Measurements from ENCODE around the gene FCN2.
"Not testable (repeated sequence)": the region's sequence is repeated elsewhere in the genome, so short reads cannot be mapped to it uniquely, and the experiment has no call there.

FCN2 gene

DNA sequence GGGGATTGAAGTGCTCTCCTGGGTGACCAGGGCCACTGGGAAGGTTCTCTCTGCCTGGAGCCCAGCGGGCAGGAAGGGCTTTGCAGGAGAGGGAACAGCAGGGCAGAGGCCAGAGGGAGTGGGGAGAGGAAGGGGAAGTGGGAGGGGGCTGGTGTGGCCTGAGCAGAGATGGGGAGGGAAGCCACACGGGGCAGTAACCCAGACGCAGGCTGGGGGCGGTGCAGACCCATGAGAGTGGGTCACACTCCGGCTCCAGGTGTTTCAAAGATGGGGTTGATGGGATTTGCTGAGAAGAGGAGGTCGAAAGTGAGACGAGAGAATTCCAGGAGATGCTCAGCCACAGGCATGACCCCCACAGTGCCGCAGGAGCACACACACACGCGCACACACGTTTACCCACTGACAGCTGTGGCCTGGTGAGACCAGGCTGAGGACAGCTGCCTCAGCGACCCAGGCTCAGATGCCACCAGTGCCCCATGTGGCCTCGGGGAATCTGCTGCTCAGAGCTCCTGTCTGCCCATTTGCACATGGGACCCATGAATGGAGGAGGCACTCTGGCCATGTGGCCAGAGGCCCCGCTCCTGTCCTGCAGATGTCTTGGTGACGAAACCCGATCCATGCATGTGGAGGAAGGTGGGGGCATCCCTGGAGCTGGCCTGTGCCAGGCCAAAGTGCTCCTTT, 32.7 kb upstream of the FCN2 start:
- H3K9me3 ChIP-seq (ENCODE audit: control insufficient read depth, insufficient read depth, low read length), result peaks cover 4% of the 10 kb centered on the region
- H3K4me3 ChIP-seq (ENCODE audit: low read length), result no peak overlapping the region
- H3K27ac ChIP-seq (ENCODE audit: low read length), result no peak overlapping the region
- no CpG with 5 or more reads among the region's 16 CpGs for WGBS (ENCODE audit: insufficient coverage, insufficient read length)
- DNase-seq (ENCODE audit: low read depth, low spot score), result no peak
- no peaks in the 10 kb centered on the region for H3K4me1 ChIP-seq (ENCODE audit: control insufficient read depth, insufficient read depth, low read length)
- H3K36me3 ChIP-seq (ENCODE audit: control insufficient read depth, insufficient read depth, low read length), result no peaks in the 10 kb centered on the region
- 0 out of 2 replicates have a peak, but pooled peaks cover 2% of the 10 kb centered on the region for H3K27me3 ChIP-seq (ENCODE audit: control insufficient read depth, insufficient read depth, low read length)

DNA sequence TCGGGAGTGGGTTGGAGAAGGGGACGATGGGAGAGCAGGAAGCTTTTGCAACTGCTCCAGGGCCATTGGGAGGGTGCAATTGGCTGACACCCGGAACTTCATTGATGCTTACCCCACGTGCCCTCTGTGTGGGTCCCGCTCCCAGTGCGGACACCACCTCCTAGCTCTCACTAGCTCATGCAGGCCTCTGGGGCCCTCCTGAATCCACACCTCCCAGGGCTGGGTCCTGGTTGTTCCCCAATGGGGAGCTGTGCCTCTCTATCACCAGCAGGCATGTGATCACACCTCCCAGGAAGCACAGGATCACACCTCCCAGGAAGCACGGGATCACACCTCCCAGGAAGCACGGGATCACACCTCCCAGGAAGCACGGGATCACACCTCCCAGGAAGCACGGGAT, 32.1 kb upstream of the FCN2 start:
- no peak for DNase-seq (ENCODE audit: low read depth, low spot score)
- Histone ChIP-seq H3K4me1 (ENCODE audit: control insufficient read depth, insufficient read depth, low read length) (no peaks in the 10 kb centered on the region), H3K9me3 (ENCODE audit: control insufficient read depth, insufficient read depth, low read length) (peaks cover 4% of the 10 kb centered on the region), H3K27ac (ENCODE audit: low read length) (no peak overlapping the region), H3K4me3 (ENCODE audit: low read length) (no peak overlapping the region), H3K27me3 (ENCODE audit: control insufficient read depth, insufficient read depth, low read length) (0 out of 2 replicates have a peak, but pooled peaks cover 2% of the 10 kb centered on the region), H3K36me3 (ENCODE audit: control insufficient read depth, insufficient read depth, low read length) (no peaks in the 10 kb centered on the region)
- no CpG with 5 or more reads among the region's 10 CpGs for WGBS (ENCODE audit: insufficient coverage, insufficient read length)

DNA sequence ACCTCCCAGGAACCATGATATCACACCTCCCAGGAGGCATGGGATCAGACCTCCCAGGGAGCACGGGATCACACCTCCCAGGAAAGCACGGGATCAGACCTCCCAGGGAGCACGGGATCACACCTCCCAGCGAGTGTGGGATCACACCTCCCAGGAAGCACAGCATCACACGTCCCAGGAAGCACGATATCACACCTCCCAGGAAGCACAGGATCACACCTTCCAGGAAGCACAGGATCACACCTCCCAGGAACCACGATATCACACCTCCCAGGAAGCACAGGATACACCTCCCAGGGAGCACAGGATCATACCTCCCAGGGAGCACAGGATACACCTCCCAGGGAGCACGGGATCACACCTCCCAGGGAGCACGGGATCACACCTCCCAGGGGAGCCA, 30.0 kb upstream of the FCN2 start:
- Histone ChIP-seq H3K4me3 (ENCODE audit: low read length) (no peak overlapping the region), H3K9me3 (ENCODE audit: control insufficient read depth, insufficient read depth, low read length) (peaks cover 4% of the 10 kb centered on the region), H3K27ac (ENCODE audit: low read length) (no peak overlapping the region), H3K36me3 (ENCODE audit: control insufficient read depth, insufficient read depth, low read length) (no peaks in the 10 kb centered on the region), H3K4me1 (ENCODE audit: control insufficient read depth, insufficient read depth, low read length) (no peaks in the 10 kb centered on the region), H3K27me3 (ENCODE audit: control insufficient read depth, insufficient read depth, low read length) (0 out of 2 replicates have a peak, but pooled peaks cover 2% of the 10 kb centered on the region)
- no CpG with 5 or more reads among the region's 9 CpGs for WGBS (ENCODE audit: insufficient coverage, insufficient read length)
- no peak for DNase-seq (ENCODE audit: low read depth, low spot score)

DNA sequence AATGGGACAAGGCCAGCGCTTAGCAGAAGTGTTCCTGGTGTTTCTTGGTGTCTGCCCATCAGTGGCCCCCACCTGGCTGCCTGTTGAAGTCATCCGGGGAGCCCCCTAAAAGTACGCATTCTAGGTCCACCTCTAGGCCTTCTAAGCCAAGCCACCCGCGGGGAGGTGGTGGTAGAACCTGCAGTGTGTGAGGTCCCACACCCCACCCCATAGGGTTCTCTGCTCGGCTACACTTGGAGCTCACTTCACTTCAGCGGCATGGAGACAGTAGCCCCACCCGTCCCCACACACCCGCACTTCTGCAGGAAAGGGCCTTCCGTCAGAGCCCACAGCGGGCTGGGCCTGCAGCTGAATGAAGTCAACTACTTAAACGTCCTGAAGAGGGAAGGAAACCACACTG, 29.6 kb upstream of the FCN2 start:
- no peaks in the 10 kb centered on the region for H3K4me1 ChIP-seq (ENCODE audit: control insufficient read depth, insufficient read depth, low read length)
- WGBS (ENCODE audit: insufficient coverage, insufficient read length), result no CpG with 5 or more reads among the region's 12 CpGs
- DNase-seq (ENCODE audit: low read depth, low spot score), result no peak
- no peaks in the 10 kb centered on the region for H3K36me3 ChIP-seq (ENCODE audit: control insufficient read depth, insufficient read depth, low read length)
- peaks cover 4% of the 10 kb centered on the region for H3K9me3 ChIP-seq (ENCODE audit: control insufficient read depth, insufficient read depth, low read length)
- H3K27me3 ChIP-seq (ENCODE audit: control insufficient read depth, insufficient read depth, low read length), result 0 out of 2 replicates have a peak, but pooled peaks cover 2% of the 10 kb centered on the region
- H3K4me3 ChIP-seq (ENCODE audit: low read length), result no peak overlapping the region
- no peak overlapping the region for H3K27ac ChIP-seq (ENCODE audit: low read length)

DNA sequence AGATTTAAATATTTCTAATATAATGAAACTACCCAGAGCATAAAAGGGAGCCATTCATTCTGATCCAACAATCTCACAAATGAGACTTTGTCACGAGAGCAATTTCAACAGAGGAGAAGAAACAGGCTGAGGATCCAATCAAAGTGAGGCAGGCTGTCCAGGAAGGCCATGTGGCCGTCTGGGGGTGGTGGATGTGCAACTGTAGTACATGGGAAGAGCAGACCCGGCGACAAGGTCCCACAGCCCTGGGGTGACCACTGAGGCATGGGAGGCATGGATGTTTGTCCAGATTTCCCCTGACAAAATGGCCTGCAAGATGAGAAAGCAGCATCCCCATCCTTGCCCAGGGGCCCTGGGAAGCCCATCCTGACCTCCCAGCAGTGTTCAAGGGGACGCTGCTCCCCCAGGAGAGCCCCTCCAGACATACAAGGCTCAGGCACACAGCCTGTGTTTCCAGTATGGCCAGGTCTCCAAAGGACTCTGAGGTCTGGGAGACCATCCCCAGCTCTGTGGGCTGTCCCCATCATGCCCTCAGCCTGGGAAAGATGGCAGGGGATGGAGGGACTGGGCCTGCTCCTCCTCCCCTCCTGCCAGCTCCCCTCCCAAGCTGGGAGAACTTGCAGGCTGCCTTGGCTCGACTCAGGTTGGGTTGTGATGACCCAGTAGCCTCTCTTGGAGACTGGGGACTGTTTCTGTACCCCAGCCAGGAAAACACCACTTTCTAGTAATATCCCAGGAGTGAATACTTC, 27.5 kb upstream of the FCN2 start:
- Histone ChIP-seq H3K9me3 (ENCODE audit: control insufficient read depth, insufficient read depth, low read length) (peaks cover 4% of the 10 kb centered on the region), H3K4me1 (ENCODE audit: control insufficient read depth, insufficient read depth, low read length) (no peaks in the 10 kb centered on the region), H3K36me3 (ENCODE audit: control insufficient read depth, insufficient read depth, low read length) (no peaks in the 10 kb centered on the region), H3K27ac (ENCODE audit: low read length) (no peak overlapping the region), H3K27me3 (ENCODE audit: control insufficient read depth, insufficient read depth, low read length) (0 out of 2 replicates have a peak, but pooled peaks cover 2% of the 10 kb centered on the region), H3K4me3 (ENCODE audit: low read length) (no peak overlapping the region)
- no peak for DNase-seq (ENCODE audit: low read depth, low spot score)
- no CpG with 5 or more reads among the region's 6 CpGs for WGBS (ENCODE audit: insufficient coverage, insufficient read length)

DNA sequence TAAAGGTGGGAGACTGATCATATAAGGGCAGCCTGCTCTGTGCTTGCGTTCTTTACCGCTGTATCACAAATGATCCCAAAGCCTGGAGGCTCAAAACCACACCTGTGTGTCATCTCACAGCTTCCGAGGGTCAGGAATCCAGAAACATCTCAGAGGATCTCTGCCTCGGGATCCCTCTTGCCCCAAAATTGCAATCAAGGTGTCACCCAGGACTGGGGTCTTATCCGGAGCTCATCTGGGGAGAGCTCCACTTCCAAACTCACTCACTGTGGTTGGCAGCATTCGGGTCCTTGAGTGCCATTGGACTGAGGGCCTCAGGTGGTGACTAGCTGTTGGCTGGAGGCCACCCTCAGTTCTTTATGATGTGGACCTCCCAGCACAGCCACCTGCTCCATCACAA, 26.7 kb upstream of the FCN2 start:
- peaks cover 4% of the 10 kb centered on the region for H3K9me3 ChIP-seq (ENCODE audit: control insufficient read depth, insufficient read depth, low read length)
- no peak overlapping the region for H3K27ac ChIP-seq (ENCODE audit: low read length)
- H3K4me3 ChIP-seq (ENCODE audit: low read length), result no peak overlapping the region
- H3K36me3 ChIP-seq (ENCODE audit: control insufficient read depth, insufficient read depth, low read length), result no peaks in the 10 kb centered on the region
- no CpG with 5 or more reads among the region's 6 CpGs for WGBS (ENCODE audit: insufficient coverage, insufficient read length)
- H3K27me3 ChIP-seq (ENCODE audit: control insufficient read depth, insufficient read depth, low read length), result 0 out of 2 replicates have a peak, but pooled peaks cover 2% of the 10 kb centered on the region
- H3K4me1 ChIP-seq (ENCODE audit: control insufficient read depth, insufficient read depth, low read length), result no peaks in the 10 kb centered on the region
- DNase-seq (ENCODE audit: low read depth, low spot score), result no peak

DNA sequence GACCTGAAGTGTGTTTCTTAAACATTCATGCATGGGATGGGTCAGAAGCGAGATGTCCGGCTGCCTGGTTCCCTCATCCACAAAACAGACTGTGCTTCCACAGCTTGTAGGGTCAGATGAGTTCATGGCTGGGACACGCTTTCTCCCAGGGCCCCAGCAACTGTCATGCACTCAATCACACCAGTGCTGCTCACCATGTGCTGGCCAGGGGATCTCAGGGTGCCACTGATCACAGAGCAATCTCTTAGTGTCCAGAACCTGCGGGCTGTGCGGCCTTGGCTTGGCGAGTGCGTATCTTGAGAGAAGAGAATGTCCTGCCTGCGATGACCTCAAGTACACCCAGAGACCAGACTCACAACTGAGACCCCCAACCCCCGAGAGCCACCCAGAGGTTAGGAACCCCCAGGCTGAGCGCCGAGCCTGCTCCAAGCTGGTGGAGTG, 26.0 kb upstream of the FCN2 start:
- no peaks in the 10 kb centered on the region for H3K4me1 ChIP-seq (ENCODE audit: control insufficient read depth, insufficient read depth, low read length)
- peaks cover 4% of the 10 kb centered on the region for H3K9me3 ChIP-seq (ENCODE audit: control insufficient read depth, insufficient read depth, low read length)
- H3K27ac ChIP-seq (ENCODE audit: low read length), result no peak overlapping the region
- H3K4me3 ChIP-seq (ENCODE audit: low read length), result no peak overlapping the region
- no CpG with 5 or more reads among the region's 11 CpGs for WGBS (ENCODE audit: insufficient coverage, insufficient read length)
- DNase-seq (ENCODE audit: low read depth, low spot score), result no peak
- 0 out of 2 replicates have a peak, but pooled peaks cover 2% of the 10 kb centered on the region for H3K27me3 ChIP-seq (ENCODE audit: control insufficient read depth, insufficient read depth, low read length)
- no peaks in the 10 kb centered on the region for H3K36me3 ChIP-seq (ENCODE audit: control insufficient read depth, insufficient read depth, low read length)

DNA sequence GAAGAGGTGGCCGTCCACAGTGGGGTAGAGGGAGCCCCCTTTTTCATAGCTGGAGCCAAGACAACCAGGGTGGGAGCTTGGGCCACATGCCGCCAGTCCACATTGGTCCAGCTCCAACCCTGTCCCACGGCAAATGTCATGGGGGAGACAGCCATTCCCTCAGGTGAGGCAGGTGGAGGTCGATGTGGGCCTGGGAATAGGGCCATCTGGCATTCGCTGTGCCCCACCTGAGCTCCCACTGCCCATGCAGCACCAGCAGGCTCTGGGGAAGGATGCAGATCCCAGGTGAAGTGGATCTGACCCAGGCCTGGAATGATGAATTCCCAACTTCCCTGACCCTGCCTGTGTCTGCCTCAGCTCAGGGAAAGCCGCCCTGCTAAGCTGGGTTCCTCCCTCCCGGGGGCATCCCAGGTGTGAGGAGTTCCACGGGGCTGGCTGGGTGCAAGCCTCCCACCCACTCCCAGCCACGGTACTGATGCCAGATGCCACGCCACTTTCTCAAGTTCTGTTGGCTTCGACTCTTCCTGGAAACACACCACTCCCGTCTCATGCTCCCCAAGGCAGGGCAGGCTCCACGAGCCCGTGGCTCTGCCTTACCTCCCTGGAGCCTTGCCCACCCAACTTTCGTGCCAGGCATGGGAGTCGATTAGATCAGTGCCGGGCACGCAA, 25.2 kb upstream of the FCN2 start:
- H3K9me3 ChIP-seq (ENCODE audit: control insufficient read depth, insufficient read depth, low read length), result peaks cover 4% of the 10 kb centered on the region
- no peaks in the 10 kb centered on the region for H3K4me1 ChIP-seq (ENCODE audit: control insufficient read depth, insufficient read depth, low read length)
- H3K27ac ChIP-seq (ENCODE audit: low read length), result no peak overlapping the region
- WGBS (ENCODE audit: insufficient coverage, insufficient read length), result no CpG with 5 or more reads among the region's 18 CpGs
- no peak for DNase-seq (ENCODE audit: low read depth, low spot score)
- H3K36me3 ChIP-seq (ENCODE audit: control insufficient read depth, insufficient read depth, low read length), result no peaks in the 10 kb centered on the region
- 0 out of 2 replicates have a peak, but pooled peaks cover 2% of the 10 kb centered on the region for H3K27me3 ChIP-seq (ENCODE audit: control insufficient read depth, insufficient read depth, low read length)
- H3K4me3 ChIP-seq (ENCODE audit: low read length), result no peak overlapping the region

DNA sequence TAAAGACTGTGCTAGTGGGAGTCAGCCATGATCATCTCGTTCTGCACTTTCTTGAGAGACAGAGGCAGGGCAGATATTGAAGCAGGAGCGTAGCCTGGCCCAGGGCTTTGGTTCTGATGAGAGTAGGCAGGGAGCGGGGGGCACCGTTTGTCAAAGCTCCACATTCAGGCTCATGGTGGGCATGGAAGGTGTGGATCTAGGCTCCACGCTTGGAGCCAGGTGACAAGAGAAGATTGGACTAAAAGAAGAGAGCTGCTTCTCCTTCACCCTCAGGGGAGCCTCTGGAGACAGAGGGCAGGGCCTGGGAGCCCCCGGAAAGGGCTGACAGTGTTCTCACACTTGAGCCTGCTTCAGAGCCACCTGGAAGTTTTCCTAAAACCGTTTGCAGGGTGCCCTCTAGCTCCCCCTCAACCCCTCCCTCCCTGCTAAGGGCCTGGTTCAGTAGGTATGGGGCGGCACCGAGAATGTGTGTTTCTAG, 24.7 kb upstream of the FCN2 start:
- Histone ChIP-seq H3K27ac (ENCODE audit: low read length) (no peak overlapping the region), H3K9me3 (ENCODE audit: control insufficient read depth, insufficient read depth, low read length) (peaks cover 4% of the 10 kb centered on the region), H3K4me1 (ENCODE audit: control insufficient read depth, insufficient read depth, low read length) (no peaks in the 10 kb centered on the region), H3K27me3 (ENCODE audit: control insufficient read depth, insufficient read depth, low read length) (0 out of 2 replicates have a peak, but pooled peaks cover 2% of the 10 kb centered on the region), H3K4me3 (ENCODE audit: low read length) (no peak overlapping the region), H3K36me3 (ENCODE audit: control insufficient read depth, insufficient read depth, low read length) (no peaks in the 10 kb centered on the region)
- no peak for DNase-seq (ENCODE audit: low read depth, low spot score)
- WGBS (ENCODE audit: insufficient coverage, insufficient read length), result no CpG with 5 or more reads among the region's 9 CpGs

DNA sequence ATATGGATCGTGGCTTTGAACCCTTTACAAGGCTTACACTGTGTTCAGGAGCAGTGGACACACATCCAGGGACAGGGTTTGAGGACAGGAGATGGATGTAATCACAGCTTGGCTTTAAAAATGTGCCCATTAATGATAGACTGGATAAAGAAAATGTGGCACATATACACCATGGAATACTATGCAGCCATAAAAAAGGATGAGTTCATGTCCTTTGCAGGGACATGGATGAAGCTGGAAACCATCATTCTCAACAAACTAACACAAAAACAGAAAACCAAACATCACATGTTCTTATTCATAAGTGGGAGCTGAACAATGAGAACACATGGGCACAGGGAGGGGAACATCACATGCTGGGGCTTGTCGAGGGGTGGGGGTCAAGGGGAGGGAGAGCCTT, 23.2 kb upstream of the FCN2 start:
- H3K27ac ChIP-seq (ENCODE audit: low read length); H3K36me3 ChIP-seq (ENCODE audit: control insufficient read depth, insufficient read depth, low read length); H3K4me3 ChIP-seq (ENCODE audit: low read length); H3K4me1 ChIP-seq (ENCODE audit: control insufficient read depth, insufficient read depth, low read length); DNase-seq (ENCODE audit: low read depth, low spot score); H3K9me3 ChIP-seq (ENCODE audit: control insufficient read depth, insufficient read depth, low read length); H3K27me3 ChIP-seq (ENCODE audit: control insufficient read depth, insufficient read depth, low read length): not testable (repeated sequence)
- no CpG with 5 or more reads among the region's 2 CpGs for WGBS (ENCODE audit: insufficient coverage, insufficient read length)

Measured in iPS DF 6.9 (cell line).